GM19438 (cell line): ENCODE data around the gene ABCC11.

Experiments
- ATAC-seq: cut with Tn5 transposase; IDR thresholded peaks from one replicate; pipeline ENCODE4 v1.9.1; 2021; ENCODE audit warnings: low read depth; ENCODE audit not compliant: unreplicated experiment

The ABCC11 gene

DNA sequence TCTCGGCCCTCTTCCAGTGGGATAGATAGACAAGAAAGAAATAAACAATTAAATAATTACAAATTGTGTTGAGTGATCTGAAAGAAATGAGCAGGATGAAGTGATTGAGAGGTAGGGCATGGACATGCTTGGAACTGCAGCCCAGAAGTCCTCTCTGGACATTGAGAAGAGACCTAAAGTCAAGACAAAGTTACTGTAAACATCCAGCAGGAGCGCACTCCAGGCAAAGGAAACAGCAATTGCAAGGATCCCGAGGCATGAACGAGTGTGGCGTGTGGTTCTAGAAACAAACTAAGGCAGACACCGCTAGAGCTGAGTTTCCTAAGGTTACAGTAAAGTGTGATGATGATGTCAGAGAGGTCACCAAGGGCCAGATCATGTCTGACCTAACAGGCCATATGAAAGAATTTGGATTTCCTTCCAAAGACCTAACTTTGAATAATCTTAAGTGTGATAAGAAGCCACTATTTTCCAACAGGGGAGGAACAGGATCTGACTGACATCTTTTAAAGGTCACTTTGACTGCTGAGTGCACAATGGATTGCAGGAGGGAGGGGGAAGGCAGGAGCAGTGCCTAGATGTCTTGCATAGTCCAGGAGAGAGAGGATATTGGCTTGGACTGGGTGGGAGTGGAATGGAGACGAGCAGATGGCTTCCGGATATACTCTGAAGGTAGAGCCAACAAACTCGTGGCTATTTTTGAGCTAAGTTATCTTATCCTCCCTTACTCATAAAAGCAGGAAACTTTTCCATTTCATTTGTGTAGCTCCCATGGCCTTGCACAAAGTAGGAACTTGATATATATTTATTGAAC is 110.6 kb downstream of the ABCC11 start:
- ATAC-seq: no peak

DNA sequence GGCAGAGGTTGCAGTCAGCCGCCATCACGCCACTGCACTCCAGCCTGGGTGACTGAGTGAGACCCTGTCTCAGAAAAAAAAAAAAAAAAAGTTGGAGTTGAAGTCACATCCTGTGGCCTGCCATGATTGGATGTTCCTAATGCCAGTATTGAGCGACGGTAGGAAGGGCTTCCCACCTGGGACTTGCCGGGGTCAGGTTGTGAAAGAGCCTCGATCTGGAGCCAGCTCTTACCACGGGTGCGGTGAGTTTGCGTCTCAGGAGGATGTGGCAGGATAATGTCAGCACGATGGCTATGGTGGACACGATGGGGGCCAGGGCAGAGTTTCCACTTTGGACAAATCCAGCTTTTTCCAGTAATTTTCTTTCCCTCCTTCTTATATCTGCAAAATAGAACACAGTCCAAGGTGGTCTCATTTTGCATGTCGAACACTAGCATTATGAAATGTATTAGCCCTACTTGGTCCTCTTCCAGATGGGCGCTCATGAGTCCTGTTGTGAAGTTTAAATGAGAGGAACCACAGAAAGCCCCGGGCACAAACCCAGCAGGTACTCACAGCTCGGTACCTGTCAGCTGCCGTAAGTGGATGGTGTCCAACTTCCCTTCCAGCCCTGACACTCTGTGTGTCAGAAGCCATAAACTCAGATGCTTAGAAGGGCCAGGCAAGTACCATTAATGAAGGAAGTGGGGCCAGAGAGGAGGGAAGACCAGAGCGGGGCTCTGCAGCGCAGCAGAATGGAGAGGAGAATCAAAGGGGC is 113.7 kb downstream of the ABCC11 start:
- ATAC-seq: no peak

DNA sequence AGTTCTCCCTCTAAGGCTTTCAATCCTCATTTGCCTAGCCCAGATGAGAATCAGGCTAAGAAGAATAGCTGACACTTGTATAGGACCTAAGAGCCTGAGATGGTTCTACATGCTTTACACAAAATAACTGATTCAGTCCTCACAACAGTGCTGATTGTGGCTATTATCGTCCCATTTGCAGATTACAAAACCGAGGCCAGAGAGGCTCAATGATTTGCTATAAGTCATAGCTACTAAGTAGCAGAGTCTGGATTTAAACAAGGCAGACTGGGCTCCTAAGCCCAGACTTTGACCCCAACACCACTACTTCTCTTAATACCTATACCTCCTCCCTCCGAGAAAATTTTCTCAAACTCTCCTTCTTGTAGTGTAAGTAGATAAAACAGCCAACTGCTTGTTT is 114.6 kb downstream of the ABCC11 start:
- ATAC-seq: no peak

DNA sequence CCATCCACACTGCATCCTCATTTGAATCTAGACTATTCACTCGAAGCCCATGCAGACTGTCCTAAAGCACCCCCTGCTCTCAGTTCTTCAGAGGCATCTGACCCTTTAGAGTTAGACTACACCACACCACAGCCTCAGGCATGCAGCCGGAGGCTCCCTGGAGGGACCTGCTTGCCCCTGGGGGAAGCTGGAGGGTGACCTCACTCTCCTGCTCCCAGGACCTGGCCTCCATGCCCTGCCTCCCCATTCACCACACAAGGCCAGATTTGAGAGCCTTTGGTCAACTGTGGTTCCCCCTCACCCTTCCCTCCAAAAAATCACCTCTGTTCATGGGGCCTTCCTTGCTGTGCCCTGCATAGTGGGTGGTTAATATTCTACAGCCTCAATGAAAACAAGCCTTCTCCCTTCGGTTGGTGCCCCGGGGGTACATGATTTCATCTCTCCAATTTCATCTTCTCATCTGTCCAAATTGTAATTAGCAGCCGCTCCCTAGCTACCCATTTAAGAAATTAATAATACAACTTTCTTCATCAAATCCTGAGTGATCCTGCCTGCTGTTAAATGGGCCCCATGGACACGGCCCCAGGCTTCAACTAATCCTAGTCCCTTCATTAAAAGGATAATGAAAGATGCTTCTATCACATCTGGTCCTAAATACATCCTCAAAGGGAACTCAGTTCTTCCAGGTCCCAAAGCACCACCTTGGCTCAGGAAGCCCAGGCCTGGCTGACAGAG is 116.0 kb downstream of the ABCC11 start:
- no peak for ATAC-seq

DNA sequence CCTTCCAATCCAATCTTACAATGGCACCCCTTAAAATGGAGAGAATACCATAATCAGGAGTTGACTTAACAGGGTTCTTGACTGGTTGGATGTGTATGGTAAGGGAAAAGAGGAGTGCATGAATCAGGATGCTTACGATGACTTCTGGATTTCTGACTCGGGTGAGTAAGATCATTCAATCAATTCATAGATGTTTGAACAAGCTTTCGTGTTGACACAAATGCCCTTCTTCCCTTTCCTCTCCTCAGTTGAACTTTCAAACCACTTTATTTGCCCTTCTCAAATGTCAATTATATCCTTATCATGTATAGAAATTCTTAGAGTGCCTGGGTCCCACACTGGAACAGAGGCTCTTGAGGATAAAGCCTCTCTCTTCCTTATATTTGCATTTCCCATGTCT is 117.4 kb downstream of the ABCC11 start:
- no peak for ATAC-seq

DNA sequence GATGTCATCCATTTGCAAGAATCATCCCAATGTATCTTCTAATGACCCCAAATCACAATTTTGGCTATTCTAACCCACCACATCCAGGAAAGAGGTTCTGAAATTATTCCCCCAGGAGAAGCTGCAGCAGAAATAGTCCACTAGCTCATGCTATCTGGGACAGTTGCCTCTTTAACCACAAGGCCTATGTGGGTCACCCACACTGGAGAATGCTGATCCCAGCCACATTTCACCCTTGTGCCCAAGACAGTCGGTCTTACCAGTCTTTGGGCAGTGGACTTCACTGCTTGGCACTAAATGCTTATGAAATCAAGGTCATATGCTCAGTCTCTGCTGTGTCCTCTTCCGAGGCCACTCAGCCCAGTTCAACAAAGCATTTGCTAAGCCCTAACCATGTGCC is 118.6 kb downstream of the ABCC11 start:
- ATAC-seq: no peak

DNA sequence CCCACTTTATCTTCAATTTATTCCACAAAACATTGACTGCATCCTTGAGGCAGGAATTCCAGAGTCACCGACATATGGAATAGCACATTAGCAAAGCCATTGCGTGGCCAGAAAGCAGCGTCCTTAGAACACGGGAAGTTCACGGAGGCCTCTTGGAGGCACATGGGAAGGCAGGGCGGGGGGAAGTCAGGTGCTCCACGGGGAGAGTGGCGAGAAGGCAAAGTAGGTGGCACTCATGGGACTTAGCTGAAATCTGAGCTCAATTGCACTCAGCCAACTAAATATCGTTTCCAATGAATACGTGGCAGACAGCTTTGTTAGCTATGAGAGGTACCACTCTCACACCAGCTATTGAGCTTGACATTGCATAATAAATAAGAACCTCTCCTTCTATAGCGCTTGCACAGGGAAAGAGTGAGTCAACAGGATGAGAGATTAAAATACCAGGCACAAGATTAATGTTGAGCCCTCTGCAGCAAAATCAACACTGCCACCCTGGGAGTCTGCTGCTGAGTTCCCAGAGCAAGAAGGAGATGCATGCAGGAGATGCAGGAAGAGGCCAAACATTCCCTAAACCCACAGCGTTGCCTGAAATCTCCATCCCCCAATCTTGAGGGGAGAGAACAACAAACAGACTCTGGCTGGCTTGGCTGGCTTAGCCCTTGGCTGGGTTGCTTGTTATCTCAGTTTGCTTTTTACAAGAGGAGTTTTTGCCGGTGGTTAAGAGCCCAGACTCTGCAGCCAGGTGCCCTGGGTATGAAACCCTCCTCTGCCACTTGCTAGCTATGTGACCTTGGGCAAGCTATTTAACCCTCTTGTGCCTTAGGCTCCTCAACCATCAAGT is 120.3 kb downstream of the ABCC11 start:
- no peak for ATAC-seq

DNA sequence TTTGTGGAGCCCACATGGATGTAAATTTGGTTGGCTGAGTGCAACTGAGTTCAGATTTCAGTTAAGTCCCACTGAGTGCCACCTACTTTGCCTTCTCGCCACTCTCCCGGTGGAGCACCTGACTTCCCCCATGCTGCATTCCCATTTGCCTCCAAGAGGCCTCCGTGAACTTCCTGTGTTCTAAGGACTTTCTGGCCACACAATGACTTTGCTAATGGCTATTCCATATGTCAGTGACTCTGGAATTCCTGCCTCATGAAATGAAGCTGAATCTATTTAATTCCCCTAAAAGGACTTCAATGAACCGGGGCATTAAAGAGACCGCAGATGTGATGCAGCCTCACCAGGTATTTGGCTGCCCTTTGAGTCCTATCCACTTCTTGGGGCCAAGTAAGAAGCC is 121.5 kb downstream of the ABCC11 start:
- ATAC-seq: no peak

DNA sequence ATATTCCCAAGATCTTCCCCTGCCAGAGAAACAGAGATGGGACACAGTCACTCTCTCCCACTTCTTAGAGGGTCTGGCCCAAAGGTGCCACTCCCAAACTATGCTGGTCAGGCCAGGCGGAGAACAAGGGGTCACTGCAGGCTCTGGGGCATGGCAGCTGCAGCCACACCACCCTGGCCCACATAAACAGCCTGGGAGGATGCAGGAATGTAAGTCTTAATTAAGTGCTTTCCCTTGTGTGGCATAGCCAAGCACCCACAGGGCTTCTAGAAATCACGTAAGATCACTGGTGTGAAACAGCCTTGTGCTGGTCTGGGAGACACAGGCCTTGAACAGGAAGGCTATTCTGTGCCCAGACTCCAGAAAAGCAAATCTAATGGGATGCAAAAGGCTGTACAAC is 123.1 kb downstream of the ABCC11 start:
- ATAC-seq: no peak

DNA sequence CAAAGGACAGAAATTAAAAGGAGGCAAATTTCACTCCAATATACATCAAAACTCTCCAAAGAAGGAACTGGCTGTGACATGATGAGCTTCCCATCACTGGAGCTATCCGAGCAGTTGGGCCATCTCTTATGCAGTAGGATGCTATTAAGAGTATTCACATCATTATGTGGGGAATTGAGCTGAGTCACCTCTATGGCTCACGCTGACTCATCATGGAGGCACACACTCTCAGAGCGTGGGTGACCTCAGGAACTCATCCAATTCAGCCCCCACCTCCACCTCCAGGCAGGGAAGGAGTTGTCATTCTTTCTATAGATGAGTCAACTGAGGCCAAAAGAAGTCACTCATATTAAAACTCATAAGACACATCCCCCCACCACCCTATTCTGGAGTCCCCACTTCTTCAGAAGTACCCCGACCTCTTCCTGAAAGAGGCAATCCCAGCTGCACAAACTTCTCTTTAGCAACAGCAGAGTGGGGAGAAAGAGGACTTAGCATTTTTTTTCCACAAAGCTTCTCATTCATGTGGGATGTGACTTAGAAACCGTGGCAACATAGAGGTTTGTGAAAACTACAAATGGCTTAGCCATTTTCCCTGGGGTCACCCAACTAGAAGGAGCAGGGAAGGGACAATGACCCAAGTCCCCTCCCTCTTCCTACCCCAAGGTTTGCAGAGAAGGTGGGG is 124.1 kb downstream of the ABCC11 start:
- no peak for ATAC-seq

DNA sequence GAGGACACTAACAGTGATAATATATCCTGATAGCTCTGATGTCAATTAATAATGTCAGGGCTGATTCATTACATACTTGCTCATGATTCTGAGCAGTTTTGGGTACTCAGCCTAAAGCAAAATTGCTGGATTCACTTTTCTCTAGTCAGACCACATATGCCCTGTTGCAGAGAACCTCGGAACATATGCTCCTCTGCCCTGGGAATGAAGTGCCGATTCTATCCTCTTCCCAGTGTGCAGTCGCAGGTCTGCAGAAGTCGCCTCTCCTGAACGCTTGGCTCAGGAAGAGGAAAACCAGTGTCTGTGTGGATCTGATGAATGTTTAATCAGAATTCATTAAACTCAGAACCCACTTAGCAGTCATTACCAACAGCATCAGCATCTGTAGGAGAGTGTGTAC is 126.1 kb downstream of the ABCC11 start:
- ATAC-seq: no peak

DNA sequence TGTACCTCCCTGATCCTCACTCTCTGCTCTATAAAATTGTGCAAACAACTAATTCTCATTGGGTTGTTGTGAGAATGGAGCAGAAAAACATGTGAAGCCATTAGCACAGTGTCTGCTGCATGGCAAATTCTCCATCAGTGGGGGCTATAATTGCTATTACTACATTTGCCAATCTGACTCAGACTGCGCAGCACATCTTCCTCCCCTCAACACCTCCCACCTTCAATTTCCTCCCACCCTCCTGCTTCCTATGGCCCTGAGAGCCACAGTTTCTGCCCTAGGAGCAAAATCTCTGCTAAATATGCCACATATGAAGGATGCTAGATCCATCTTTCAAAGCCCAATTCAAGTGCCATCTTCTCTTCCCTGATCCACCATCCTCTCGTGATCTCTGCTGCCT is 128.5 kb downstream of the ABCC11 start:
- ATAC-seq: no peak

DNA sequence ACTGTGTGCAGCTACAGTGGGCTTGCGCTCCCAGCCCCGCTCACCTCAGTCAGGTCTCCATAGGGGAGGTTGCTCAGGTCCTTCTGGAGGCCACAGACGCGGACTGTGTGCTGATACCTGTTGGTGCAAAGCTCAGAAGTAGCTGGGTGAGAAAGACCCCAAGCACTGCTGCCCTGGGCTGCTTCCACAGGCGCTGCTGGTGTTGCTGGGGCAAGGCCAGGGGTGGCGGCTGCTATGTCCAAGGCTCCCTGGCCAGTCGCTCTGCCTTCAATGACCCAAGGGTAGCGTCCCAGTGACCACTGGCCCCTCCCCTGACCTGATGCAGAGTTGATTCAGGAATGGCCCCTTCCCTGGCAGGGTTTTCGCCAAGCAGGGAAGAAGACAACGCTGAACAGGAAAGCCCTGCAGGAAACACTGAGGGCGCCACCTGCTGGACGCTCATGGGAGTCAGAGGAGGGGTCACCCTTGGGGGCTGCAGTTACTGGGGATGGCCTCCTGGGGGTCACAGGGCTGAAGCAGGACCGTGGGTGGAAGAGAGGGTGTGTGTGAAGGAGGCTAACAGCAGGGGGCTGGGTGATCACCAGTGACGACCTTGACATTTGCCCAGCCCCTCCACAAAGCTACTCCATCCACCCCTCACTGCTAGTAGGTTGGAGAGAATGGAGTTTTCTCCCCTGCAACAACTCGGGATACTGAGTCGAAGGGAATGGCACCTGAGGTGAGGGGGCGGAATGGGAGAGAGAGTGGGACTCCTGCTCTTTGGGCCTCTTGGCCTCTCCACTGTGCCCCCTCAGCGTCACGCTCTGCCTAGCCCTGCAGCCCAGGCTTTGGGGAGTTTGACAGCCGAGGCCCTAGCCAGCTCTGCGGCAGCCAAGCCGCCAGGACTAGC is 129.9 kb downstream of the ABCC11 start:
- no peak for ATAC-seq
